Mammary epithelial cell (primary cell): ENCODE results near the gene COBL.
A peak's percentile ranks its signal among the peaks of the same experiment; 100 is the strongest.

Experiments used
- EZH2 ChIP-seq: IDR thresholded peaks from 2 replicates; pipeline ENCODE4 v1.6.1; 2012; ENCODE audit warnings: low read length, inconsistent platforms, borderline replicate concordance
- TF ChIP-seq, protein P1 (sequence below), 2 donors: IDR thresholded peaks in 1 of 2; conservative IDR thresholded peaks in 1 of 2; 2 replicates each; pipeline ENCODE4 v1.5.1; 2011 to 2012; ENCODE audit warnings: inconsistent platforms in 2 of 2, low read length in 2 of 2, mild to moderate bottlenecking in 2 of 2, control low read depth in 1 of 2, low read depth in 1 of 2; ENCODE audit not compliant: insufficient read depth in 1 of 2; ENCODE audit errors: extremely low read depth in 1 of 2

DNA sequence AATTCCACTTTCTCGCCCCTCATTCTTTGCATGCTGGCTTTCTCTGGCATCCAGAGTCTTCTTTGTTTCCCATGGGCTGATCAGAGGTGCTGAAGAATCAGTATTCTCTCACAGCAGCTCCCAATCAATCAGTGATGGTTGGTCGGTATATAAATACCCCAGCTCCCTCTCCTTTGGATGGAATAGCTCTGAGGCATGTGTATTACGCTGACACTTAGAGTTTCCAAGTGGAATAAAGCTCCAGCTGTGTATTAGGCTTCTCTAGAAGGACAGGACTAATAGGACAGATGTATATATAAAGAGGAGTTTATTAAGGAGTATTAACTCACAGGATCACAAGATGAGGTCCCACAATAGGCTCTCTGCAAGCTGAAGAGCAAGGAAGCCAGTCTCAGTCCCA lies 315.7 kb downstream of the COBL start:
- TF ChIP-seq, protein P1, sequence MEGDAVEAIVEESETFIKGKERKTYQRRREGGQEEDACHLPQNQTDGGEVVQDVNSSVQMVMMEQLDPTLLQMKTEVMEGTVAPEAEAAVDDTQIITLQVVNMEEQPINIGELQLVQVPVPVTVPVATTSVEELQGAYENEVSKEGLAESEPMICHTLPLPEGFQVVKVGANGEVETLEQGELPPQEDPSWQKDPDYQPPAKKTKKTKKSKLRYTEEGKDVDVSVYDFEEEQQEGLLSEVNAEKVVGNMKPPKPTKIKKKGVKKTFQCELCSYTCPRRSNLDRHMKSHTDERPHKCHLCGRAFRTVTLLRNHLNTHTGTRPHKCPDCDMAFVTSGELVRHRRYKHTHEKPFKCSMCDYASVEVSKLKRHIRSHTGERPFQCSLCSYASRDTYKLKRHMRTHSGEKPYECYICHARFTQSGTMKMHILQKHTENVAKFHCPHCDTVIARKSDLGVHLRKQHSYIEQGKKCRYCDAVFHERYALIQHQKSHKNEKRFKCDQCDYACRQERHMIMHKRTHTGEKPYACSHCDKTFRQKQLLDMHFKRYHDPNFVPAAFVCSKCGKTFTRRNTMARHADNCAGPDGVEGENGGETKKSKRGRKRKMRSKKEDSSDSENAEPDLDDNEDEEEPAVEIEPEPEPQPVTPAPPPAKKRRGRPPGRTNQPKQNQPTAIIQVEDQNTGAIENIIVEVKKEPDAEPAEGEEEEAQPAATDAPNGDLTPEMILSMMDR (conservative IDR thresholded peaks at IDR 0.05 in 1 of 2, IDR thresholded peaks at IDR 0.05 in 1 of 2; ENCODE audit: extremely low read depth in 1 of 2, insufficient read depth in 1 of 2, low read depth in 1 of 2, low read length in 2 of 2): peak in 1 of 2 donors; percentile 5
- no peak for TF ChIP-seq EZH2
